Measurements from ENCODE around the gene PEX11A.

PEX11A gene

GRCh38 chr15:89654847-89655805, 35.4 kb downstream of the PEX11A start, which contains the start of gene KIF7:
Gene KIF7, minus strand, starts transcription at chr15:89655467. Its CDS starts 2,537 bp downstream, at chr15:89652930.
- peak; percentile 12 for DNase-seq

GRCh38 chr15:89654301-89654761, 36.2 kb downstream of the PEX11A start:
- DNase-seq: no peak

GRCh38 chr15:89653578-89653977, 37.0 kb downstream of the PEX11A start:
- DNase-seq: no peak

GRCh38 chr15:89652666-89653065, 37.9 kb downstream of the PEX11A start:
- no peak for DNase-seq

- no peak for DNase-seq
Measured at GRCh38 chr15:89652131-89652530, 38.4 kb downstream of the PEX11A start.

GRCh38 chr15:89649716-89650115, 40.8 kb downstream of the PEX11A start:
- no peak for DNase-seq

- DNase-seq: no peak
Measured at GRCh38 chr15:89649013-89649625, 41.4 kb downstream of the PEX11A start.

GRCh38 chr15:89648106-89649012, 42.2 kb downstream of the PEX11A start:
- no peak for DNase-seq

GRCh38 chr15:89647191-89647851, 43.2 kb downstream of the PEX11A start:
- DNase-seq: peak; percentile 10

GRCh38 chr15:89646416-89647141, 44.0 kb downstream of the PEX11A start:
- no peak for DNase-seq

GRCh38 chr15:89645680-89646079, 44.9 kb downstream of the PEX11A start:
- no peak for DNase-seq

GRCh38 chr15:89642106-89642505, 48.4 kb downstream of the PEX11A start:
- DNase-seq: no peak

GRCh38 chr15:89641053-89641452, 49.5 kb downstream of the PEX11A start:
- DNase-seq: no peak

- no peak for DNase-seq
Measured at GRCh38 chr15:89640245-89640644, 50.3 kb downstream of the PEX11A start.

- no peak for DNase-seq
Measured at GRCh38 chr15:89633585-89633984, 57.0 kb downstream of the PEX11A start.

- no peak for DNase-seq
Measured at GRCh38 chr15:89632563-89633430, 57.8 kb downstream of the PEX11A start.

- DNase-seq: no peak
Measured at GRCh38 chr15:89631902-89632264, 58.7 kb downstream of the PEX11A start.
